GM18861 (cell line): Measurements from ENCODE around the gene KLF13.

ENCODE experiments used
- ATAC-seq: cut with Tn5 transposase; IDR thresholded peaks from one replicate; pipeline ENCODE4 v1.9.1; 2021; ENCODE audit not compliant: unreplicated experiment

The KLF13 gene

DNA sequence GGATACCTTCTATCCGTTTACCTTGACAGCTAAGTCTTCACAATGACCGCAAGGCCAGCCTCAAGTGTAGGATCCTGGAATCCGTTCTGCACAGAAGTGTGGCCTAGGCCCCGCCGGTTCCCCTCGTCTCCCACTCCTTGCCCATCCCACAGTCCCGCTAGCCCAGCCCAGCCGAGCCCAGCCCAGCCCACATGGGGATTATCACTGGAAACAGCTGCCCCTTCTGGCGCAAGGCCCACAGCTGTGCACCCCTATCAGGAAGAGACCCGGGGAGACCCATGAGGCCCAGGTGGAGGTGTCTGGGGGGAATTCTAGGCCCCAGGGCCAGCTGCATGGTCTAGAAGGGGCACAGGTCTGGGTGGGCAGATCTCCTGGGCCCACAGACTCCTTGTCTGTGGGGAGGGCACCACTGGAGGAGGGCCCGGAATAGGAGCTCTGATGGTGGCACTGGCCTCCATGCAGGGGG, 27.9 kb upstream of the KLF13 start:
- ATAC-seq: no peak

GRCh38 chr15:31300208-31300661, 26.4 kb upstream of the KLF13 start:
- ATAC-seq: no peak

DNA sequence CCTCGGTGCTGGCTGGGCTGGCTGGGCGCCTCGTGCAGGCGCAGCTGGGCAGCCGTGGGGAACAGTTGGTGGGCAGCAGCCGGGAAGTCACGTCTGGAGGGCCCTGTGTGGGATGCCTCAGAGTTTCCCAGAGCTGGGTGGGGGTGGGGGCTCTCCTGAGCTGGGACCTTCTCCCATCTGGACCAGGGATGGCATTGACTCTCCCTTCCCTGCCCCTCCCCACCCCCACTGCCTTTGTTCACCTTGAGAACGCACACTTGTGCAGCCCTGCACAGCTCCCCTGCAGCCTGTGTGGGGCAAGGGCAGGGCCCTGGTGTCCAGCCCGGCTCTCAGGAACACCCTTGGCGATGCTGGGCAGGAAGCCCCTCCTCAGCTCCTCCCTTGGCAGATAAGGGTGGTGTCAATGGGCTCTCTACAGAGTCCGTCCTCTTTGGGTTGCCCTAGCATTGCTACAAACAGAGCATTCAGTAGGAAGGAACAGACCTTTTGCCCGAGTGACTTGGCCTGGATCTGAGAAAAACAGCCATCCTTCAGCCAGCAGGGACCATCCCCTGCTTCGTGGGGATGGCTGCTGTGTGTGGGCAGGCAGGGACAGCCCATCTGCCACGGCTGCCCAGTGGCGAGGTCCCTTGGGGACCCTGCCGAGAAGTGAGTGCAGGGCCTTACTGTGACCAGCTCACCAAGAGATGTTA, 25.5 kb upstream of the KLF13 start:
- peak; percentile 61 for ATAC-seq

- ATAC-seq: no peak
Observed at GRCh38 chr15:31301673-31301990, 25.0 kb upstream of the KLF13 start.

- no peak for ATAC-seq
Observed at GRCh38 chr15:31302029-31302657, 24.5 kb upstream of the KLF13 start.

DNA sequence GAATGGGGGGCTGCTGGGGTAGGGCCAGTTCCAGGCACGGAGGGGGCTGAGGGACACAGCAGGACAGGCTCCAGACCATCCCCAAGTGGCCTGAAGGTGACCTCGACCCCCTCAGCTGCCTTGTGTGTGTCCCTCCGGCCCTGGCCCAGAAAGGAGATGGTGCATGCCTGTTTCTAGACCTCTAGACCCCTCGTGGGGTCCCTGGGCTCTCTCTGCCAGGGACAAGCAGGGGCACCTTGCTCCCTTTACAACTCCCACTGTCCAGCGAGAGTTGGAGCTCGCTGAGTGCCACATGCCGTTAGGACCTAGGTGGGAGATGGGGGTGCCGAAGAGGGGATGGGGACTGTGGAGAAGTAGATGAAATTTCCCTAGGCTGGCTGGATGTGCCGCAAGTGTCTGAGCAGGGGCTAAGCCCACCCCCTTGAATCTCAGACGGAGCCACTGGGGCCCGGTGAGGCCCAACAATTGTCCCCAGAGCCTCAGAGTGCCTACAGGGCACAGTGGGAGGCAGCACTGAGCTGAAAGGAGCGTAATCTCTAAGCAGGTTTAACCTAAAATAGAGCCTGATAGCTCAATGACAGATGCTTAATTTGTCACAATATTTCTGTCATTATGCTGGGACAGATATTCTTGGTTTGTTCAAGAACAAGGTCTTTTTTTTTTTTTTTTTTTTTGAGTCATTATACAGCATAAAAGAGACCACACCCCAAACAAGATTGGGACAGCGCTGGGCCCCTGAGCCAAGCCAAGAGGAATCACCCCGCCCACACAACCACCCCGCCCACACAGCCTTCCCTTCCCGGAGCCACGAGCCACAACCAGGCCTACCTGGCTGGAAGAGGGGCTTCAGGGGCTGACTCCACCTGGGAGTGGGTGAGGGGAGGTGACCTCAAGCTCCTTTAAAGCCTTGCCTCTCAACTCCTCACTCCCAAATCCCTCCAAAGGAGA, 23.6 kb upstream of the KLF13 start:
- ATAC-seq: no peak

GRCh38 chr15:31303726-31304648, 22.6 kb upstream of the KLF13 start:
- ATAC-seq: no peak

DNA sequence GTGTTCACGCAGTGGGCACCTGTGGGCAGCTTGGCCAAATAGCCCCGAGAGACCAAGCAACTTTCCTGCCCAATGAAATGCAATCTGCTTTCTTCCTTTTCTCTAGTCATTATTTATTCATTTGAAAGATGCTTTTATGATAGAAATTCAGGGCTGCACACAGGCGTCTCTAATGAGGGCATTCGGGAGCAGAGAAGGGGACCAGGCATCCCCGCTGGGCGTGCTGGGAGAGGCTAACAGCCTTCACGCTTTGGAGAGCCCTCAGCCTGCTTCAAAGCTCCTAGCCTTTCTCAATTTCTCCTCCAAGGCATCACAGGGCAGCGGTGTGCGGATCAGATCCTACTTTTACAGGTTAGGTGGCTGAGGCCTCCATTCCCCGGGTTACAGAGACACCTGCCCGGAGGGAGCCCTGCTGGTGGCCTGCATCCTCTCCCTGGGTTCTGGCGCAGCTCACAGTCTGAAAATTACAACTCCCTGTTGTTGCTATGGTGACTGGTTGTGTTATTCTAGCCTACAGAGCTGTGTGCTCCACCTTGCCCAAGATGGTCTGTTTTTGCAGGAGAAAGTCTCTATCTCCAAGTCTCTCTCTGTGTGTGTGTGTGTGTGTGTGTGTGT, 21.8 kb upstream of the KLF13 start:
- ATAC-seq: no peak

- no peak for ATAC-seq
Observed at GRCh38 chr15:31305375-31305774, 21.3 kb upstream of the KLF13 start.

DNA sequence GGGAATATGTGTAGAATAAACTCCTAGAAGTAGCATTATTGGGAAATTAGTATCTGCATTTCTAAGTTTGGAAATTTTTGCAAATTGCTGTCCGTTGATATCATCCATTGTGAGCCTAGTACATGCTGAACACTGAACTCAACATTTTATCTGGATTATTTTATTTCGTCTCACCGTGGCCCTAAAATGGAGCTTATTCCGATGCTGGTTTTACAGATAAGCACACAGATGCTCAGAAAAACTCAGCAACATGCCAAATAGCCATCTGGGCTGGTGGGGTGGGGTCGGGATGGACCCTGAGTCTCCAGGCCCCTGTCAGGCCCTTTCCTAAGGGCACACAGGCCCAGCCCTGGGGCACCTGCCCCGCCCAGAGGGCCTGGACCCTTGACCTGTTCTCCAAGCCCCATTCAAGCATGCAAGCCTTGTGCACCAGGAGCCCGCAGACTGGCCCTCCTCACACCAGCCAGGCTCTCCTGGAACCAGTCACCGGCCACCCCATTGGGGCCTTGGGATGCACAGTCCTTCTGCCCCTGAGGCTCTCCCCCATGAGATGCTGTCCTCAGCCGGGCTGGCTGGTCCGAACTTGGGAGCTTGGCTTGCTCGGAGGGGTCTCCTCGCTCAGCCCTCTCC, 20.7 kb upstream of the KLF13 start:
- no peak for ATAC-seq

DNA sequence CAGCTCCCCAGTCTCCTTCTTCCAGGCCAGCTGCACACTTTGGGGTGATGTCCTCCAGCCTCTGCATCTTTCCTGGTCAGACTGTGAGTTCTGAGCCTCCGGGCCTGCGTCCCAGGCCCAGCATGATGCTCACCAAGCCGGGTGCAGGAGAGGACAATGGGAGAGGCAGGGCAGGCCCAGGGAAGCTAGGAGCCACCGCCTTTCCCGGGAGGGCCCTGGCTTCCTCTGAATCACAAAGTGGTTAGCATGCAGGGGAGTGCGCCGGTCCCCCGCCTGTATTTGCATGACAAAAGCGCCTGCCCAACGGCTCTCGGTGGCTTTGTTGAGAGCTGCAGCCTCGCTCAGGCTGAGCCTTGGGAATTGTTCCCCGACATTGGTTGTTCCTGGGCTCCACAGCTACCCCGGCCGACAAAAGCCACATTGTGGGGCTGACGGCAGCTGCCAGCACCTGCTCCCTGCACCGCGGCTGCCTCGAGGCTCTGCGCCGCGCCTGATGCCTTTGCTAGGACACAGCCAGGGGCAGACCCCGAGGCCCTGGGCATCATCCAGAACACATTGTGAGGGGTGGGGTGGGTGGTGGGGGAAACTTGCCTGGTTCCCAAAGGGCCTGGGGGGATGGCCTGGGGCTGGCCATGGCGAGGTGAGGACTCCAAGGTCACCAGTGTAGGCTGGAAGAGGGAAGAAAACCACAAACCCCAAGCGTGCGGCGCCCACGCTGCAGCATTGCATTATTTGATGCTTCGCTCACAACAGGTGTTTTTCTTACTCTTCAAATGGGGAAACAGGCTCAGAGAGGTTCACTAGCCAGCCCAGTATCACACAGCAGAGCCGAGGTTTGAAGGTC, 20.0 kb upstream of the KLF13 start:
- ATAC-seq: no peak

DNA sequence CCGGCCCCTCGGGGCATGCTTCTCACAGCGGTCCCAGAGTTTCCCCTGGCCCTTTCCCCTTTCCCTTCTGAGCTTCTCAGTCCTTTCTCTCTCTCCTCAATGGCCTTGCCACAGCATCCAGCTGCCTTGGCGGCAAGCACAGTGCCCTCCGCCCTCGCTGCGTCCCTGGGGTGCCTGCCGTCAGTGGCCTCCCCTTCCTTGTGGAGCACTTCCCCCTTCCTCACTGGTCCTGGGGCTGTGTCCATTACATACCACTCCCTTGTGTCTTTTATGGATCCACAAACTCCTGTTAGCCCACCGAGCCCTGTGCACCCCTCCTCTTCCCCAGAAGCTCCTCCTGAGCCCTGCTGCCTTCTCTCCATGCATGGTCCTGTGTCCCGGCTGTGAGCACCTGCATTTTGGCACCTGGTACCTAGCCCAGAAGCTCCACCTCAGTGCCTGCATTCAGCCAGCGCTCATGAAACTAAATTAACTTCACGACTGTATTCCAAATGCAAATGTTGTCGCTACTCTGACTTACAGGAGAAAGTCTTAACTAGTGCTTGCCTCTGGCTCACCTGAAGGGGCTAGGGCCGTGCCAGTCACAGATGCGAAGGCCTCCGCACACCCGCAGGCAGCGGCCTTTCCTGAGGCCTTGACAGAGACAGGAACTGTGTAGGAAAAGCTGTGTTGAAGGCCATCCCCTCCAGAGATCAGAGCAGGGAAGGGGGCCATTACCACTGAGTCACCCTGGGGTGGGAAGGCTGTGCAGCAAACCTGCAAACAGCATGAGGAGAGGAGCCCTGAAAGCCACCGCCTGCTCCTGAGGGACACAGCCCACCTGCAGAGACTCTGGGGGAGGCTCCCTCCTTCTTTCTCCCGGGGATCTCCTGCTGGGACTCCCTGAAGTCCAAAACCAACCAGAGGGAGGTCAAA, 19.1 kb upstream of the KLF13 start:
- no peak for ATAC-seq

GRCh38 chr15:31308185-31308639, 18.4 kb upstream of the KLF13 start:
- peak; percentile 58 for ATAC-seq

- no peak for ATAC-seq
Observed at GRCh38 chr15:31309893-31310606, 16.6 kb upstream of the KLF13 start.

GRCh38 chr15:31311735-31312619, 14.7 kb upstream of the KLF13 start:
- ATAC-seq: no peak

DNA sequence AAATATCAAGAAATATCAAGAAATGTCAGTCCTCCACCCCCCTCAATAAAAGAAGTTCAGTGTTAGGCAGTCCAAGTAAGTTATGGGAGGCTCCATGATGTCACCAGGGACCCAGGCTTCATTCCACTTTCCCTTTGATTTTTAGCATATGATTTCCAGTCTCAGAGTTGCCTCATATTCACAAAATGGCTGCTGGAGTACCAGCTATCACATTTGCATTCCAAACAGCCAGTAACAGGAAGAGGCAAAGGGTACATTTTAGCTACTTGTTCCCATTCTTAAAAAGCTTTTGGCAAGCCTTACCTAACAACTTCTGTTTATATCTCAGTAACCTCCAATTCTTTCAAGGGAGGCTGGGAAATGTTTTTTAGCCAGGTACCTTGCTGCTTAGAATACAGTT, 13.4 kb upstream of the KLF13 start:
- no peak for ATAC-seq
